Measurements from ENCODE around the gene GALP. TPM values are rescaled to one million over a fixed set of nuclear protein-coding genes. Genes with fewer than 3 reads are reported as not detected.
"Not testable (repeated sequence)": the region's sequence is repeated elsewhere in the genome, so short reads cannot be mapped to it uniquely, and the experiment has no call there.

The GALP gene
- total RNA-seq, result not detected in 2 replicates

DNA sequence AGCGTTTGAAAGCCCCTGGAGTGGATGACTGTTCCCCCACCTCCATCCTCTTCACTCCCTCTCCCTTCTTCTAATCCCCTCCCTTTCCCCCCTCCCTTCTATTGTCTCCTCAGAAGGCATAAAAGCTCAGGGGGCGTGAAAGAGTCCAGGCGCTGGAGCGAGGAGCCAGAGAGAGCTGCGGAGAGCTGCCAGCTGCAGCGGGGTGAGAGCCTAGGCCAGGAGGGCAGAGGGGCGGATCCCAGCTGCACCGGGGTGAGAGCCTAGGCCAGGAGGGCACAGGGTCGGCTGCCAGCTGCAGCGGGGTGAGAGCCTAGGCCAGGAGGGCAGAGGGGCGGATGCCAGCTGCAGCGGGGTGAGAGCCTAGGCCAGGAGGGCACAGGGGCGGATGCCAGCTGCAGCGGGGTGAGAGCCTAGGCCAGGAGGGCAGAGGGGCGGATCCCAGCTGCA is at the start of gene GALP:
Gene GALP (plus strand): TSS at position 148 of the 447 bp plus-strand sequence. CDS start 1,101 bp downstream, outside the sequence.
- intact Hi-C loops (cut with micrococcal nuclease); H3K27me3 Mint-ChIP-seq (ENCODE audit: low read depth); H3K4me3 Mint-ChIP-seq (ENCODE audit: low read depth); H3K27ac Mint-ChIP-seq; DNase-seq (ENCODE audit: low spot score); H3K4me1 Mint-ChIP-seq (ENCODE audit: low read depth); H3K9me3 Mint-ChIP-seq; H3K36me3 Mint-ChIP-seq (ENCODE audit: low read depth): not testable (repeated sequence)

DNA sequence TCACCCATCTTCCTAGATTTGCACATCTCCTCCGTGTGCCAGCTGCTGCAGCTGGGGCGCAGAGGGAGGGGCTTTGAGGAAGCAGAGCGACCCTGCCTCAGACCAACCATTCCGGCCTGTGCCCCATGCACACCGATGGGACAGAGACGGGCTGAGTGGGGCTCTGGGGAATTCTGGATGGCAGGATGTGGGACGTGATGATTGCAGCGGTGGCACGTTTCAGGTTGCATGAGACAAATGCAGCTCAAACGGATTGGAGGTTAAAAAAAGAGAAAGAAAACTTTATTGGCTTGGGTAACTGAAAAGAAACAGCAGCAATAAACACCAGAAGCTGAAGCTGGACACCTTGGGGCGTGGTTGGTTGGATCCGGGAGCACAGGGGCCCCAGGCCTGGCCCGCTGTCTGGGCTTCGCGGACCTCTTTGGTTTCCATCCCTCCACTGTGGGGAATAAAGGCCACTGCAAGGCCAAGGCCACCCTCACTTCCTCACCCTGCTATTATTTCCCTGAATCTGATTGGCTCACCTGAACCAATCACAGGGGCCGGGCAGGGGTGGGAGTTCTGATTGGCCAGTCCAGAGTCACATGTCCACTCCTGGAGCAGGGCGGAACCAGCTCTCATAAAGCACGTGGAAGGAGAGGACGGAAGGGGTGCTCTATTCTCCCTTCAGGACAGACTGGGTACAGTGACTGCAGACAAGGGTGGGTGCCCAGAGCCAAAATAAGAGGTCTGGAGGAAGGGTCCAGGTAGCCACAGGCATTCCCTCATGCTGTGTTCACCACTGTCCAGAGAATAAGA is 48.6 kb upstream of the GALP start:
- intact Hi-C loops (cut with micrococcal nuclease), result no loop called here
- no peak overlapping the region for H3K4me3 Mint-ChIP-seq (ENCODE audit: low read depth)

DNA sequence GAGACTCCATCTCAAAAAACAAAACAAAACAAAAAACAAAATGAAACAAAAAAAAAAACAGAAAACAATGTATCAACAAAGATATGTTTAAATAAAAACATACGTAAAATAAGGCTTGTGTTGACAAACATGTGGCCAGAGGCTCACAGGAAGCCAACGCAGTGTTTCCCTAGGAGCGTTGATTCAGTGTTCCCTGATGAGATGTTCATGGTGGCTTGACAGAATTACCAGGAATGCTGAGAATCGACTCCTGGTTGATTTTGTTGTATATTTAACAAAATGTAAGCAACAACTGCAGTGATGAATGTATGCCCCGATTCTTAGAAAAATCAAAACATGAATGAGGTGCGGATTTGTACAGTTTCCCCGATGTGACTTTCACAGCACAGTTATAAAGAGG is 45.8 kb upstream of the GALP start:
- intact Hi-C loops (cut with micrococcal nuclease), result no loop called here
- DNase-seq (ENCODE audit: low spot score), result no peak
- no peak overlapping the region for H3K27ac Mint-ChIP-seq
- H3K9me3 Mint-ChIP-seq, result no peaks in the 10 kb centered on the region
- no peaks in the 10 kb centered on the region for H3K36me3 Mint-ChIP-seq (ENCODE audit: low read depth)
- no peak overlapping the region for H3K4me3 Mint-ChIP-seq (ENCODE audit: low read depth)
- H3K27me3 Mint-ChIP-seq (ENCODE audit: low read depth), result no peaks in the 10 kb centered on the region
- H3K4me1 Mint-ChIP-seq (ENCODE audit: low read depth), result no peaks in the 10 kb centered on the region

More for the DNA sequence above, 48.6 kb upstream of the GALP start:
- H3K27me3 Mint-ChIP-seq (ENCODE audit: low read depth), result no peaks in the 10 kb centered on the region
- no peak for DNase-seq (ENCODE audit: low spot score)
- H3K36me3 Mint-ChIP-seq (ENCODE audit: low read depth), result no peaks in the 10 kb centered on the region
- no peaks in the 10 kb centered on the region for H3K9me3 Mint-ChIP-seq
- H3K4me1 Mint-ChIP-seq (ENCODE audit: low read depth), result peaks cover 4% of the 10 kb centered on the region
- no peak overlapping the region for H3K27ac Mint-ChIP-seq

DNA sequence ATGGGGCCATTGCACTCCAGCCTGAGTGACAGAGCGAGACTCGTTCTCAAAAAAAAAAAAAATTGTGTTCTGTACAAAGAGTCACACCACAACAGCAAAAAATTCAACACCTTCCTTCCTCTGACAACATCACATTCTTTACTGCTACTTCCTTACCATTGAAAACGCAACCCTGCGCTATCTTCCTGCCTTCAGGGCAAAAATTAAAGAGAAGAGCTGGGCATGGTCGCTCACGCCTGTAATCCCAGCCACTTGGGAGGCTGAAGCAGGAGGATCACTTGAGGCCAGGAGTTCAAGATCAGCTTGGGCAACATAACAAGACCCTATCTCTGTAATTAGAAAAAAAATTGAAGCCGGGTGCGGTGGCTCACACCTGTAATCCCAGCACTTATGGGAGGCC is 44.2 kb upstream of the GALP start:
- no peak overlapping the region for H3K27ac Mint-ChIP-seq
- no peaks in the 10 kb centered on the region for H3K9me3 Mint-ChIP-seq
- no peaks in the 10 kb centered on the region for H3K4me1 Mint-ChIP-seq (ENCODE audit: low read depth)
- H3K27me3 Mint-ChIP-seq (ENCODE audit: low read depth), result no peaks in the 10 kb centered on the region
- no peaks in the 10 kb centered on the region for H3K36me3 Mint-ChIP-seq (ENCODE audit: low read depth)
- intact Hi-C loops (cut with micrococcal nuclease), result no loop called here
- no peak overlapping the region for H3K4me3 Mint-ChIP-seq (ENCODE audit: low read depth)
- no peak for DNase-seq (ENCODE audit: low spot score)

DNA sequence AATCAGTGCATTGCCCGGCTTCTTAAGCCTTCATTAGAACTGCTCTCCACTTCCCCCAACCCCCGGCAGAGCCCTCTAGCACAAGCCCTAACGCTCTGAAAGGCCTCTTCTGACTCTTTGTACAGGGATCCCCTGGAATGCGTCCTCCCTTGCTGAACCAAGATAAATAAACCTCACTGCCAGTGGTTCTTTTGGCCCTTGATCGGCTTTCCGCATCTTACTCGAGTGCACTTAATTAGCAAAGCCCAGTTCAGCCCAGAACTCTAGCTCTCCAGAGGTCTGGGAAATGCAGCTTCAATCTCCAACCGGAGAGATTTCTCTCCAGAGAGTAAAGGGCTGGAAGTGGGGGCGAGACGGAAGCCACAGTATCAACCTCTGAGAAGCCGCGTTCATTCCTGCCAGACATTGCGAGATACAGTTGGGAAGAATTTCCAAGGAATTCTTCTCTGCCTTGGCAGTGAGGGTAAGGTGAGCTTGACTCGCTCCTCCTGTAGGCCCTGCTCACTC is 43.4 kb upstream of the GALP start:
- Mint-ChIP-seq H3K4me3 (ENCODE audit: low read depth) (no peak overlapping the region), H3K4me1 (ENCODE audit: low read depth) (no peaks in the 10 kb centered on the region), H3K9me3 (no peaks in the 10 kb centered on the region), H3K27me3 (ENCODE audit: low read depth) (no peaks in the 10 kb centered on the region), H3K27ac (no peak overlapping the region), H3K36me3 (ENCODE audit: low read depth) (no peaks in the 10 kb centered on the region)
- no peak for DNase-seq (ENCODE audit: low spot score)
- intact Hi-C loops (cut with micrococcal nuclease), result no loop called here

DNA sequence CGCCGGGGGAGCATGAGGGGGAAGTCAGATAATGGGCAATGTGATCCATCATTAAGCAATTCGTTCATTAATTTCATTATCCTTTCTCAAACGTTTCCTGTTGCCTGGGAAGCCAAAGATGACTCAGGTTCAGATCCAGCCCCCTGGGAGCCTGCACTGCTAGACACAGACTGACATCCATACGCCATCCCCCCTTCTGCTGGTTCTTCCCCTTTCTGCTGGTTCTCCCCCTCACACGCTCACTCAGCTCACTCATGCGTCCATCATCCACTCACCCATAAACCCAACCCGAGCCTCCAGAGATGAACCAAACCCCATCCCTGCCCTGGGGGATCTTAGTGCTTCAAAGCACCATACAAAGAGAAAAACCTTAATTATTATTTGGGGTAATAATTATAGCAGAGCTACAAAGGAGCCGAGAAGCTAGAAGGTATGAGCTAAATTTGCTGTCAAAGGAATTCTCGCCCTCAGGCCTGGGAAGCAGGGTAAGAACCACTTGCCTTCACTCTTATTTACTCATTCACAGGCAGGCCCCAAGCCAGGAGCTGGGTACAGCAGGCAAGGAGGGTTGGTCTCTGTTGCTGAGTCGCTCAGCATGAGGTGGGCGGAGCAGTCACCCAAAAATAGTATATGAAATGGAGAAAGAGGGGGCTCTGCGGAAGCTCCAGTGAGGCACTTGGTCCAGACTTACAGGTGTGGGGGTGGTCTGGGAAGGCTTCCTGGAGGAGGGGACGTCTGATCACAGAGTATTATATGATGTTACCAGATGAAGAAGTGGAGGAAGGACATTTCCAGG is 41.8 kb upstream of the GALP start:
- Mint-ChIP-seq H3K4me3 (ENCODE audit: low read depth) (no peak overlapping the region), H3K27ac (no peak overlapping the region), H3K27me3 (ENCODE audit: low read depth) (no peaks in the 10 kb centered on the region), H3K36me3 (ENCODE audit: low read depth) (no peaks in the 10 kb centered on the region), H3K4me1 (ENCODE audit: low read depth) (no peaks in the 10 kb centered on the region), H3K9me3 (no peaks in the 10 kb centered on the region)
- intact Hi-C loops (cut with micrococcal nuclease), result no loop called here
- DNase-seq (ENCODE audit: low spot score), result no peak

DNA sequence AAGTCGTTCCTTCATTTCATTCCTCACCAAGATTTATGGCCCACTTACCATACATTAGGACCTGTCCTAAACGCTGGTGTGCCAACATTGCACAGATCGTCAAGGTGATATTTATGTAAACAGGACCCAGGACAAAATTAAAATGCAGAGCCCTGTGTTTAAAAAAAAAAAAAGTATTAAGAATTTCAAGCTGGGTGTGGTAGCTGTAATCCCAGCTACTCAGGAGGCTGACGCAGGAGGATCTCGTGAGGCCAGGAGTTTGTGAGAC is 41.2 kb upstream of the GALP start:
- Mint-ChIP-seq H3K4me1 (ENCODE audit: low read depth) (peaks cover under 1% of the 10 kb centered on the region), H3K27me3 (ENCODE audit: low read depth) (no peaks in the 10 kb centered on the region), H3K27ac (no peak overlapping the region), H3K9me3 (no peaks in the 10 kb centered on the region), H3K36me3 (ENCODE audit: low read depth) (no peaks in the 10 kb centered on the region), H3K4me3 (ENCODE audit: low read depth) (no peak overlapping the region)
- intact Hi-C loops (cut with micrococcal nuclease), result no loop called here
- DNase-seq (ENCODE audit: low spot score), result no peak

DNA sequence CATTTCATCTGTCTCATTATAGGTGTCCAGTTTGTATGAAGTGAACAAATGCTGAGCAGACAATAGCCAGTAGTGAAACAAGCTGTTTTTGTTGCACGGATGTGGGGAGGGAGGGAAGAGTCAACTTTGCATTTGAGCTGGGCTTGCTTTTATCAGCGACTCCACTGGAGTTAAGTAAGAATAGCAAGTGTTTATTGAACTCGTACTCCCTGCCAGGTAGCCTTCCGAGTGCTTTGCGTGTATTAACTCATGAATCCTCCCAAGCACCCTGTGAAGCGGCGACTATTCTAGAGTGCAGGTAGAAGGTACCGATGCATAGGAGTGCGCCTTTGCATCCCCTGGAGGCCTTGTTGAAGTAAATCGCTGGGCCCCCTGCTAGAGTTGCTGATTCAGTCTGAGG is 39.4 kb upstream of the GALP start:
- Mint-ChIP-seq H3K27ac (no peak overlapping the region), H3K4me1 (ENCODE audit: low read depth) (peaks cover 7% of the 10 kb centered on the region)

DNA sequence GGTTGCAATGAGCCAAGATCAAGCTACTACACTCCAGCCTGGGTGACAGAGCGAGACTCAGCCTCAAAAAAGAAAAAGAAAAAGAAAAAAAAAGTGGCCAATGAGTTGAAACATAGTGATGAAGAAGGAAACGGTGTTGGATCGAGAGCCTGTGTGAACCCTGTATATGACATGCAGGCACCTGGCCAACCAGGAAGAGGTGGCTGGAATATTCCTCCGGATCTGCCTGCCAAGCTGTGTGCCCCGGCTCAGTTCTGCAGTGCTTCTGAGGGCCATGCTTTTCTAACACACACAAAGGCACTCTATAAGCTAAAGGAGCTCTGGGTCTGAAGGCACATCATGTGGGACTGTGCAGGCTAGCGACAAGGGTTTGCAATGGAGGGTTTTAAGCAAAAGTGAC is 38.4 kb upstream of the GALP start:
- no peaks in the 10 kb centered on the region for H3K9me3 Mint-ChIP-seq
- intact Hi-C loops (cut with micrococcal nuclease), result no loop called here
- no peak for DNase-seq (ENCODE audit: low spot score)
- no peak overlapping the region for H3K27ac Mint-ChIP-seq
- no peaks in the 10 kb centered on the region for H3K27me3 Mint-ChIP-seq (ENCODE audit: low read depth)
- no peak overlapping the region for H3K4me3 Mint-ChIP-seq (ENCODE audit: low read depth)
- peaks cover 10% of the 10 kb centered on the region for H3K4me1 Mint-ChIP-seq (ENCODE audit: low read depth)
- H3K36me3 Mint-ChIP-seq (ENCODE audit: low read depth), result no peaks in the 10 kb centered on the region

More for the DNA sequence above, 39.4 kb upstream of the GALP start:
- H3K9me3 Mint-ChIP-seq, result no peaks in the 10 kb centered on the region
- H3K27me3 Mint-ChIP-seq (ENCODE audit: low read depth), result no peaks in the 10 kb centered on the region
- H3K4me3 Mint-ChIP-seq (ENCODE audit: low read depth), result no peak overlapping the region
- intact Hi-C loops (cut with micrococcal nuclease), result no loop called here
- DNase-seq (ENCODE audit: low spot score), result no peak
- no peaks in the 10 kb centered on the region for H3K36me3 Mint-ChIP-seq (ENCODE audit: low read depth)

DNA sequence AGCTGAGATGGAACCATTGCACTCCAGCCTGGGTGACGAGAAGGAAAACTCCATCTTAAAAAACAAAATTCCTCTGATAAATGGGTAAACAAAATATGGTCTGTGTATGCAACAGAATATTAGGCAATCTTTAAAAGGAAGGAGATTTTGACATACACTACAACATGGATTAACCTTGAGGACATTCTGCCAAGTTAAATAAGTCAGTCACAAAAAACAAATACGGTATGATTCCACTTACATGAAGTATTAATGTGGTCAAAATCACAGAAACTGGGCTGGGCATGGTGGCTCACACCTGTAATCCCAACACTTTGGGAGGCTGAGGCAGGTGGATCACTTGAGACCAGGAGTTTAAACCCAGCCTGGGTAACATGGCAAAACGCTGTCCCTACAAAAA is 37.7 kb upstream of the GALP start:
- Mint-ChIP-seq H3K27me3 (ENCODE audit: low read depth) (no peaks in the 10 kb centered on the region), H3K4me3 (ENCODE audit: low read depth) (peak overlapping the region; percentile 56), H3K27ac (no peak overlapping the region), H3K4me1 (ENCODE audit: low read depth) (peaks cover 10% of the 10 kb centered on the region), H3K9me3 (no peaks in the 10 kb centered on the region), H3K36me3 (ENCODE audit: low read depth) (no peaks in the 10 kb centered on the region)
- intact Hi-C loops (cut with micrococcal nuclease), result no loop called here
- DNase-seq (ENCODE audit: low spot score), result no peak

DNA sequence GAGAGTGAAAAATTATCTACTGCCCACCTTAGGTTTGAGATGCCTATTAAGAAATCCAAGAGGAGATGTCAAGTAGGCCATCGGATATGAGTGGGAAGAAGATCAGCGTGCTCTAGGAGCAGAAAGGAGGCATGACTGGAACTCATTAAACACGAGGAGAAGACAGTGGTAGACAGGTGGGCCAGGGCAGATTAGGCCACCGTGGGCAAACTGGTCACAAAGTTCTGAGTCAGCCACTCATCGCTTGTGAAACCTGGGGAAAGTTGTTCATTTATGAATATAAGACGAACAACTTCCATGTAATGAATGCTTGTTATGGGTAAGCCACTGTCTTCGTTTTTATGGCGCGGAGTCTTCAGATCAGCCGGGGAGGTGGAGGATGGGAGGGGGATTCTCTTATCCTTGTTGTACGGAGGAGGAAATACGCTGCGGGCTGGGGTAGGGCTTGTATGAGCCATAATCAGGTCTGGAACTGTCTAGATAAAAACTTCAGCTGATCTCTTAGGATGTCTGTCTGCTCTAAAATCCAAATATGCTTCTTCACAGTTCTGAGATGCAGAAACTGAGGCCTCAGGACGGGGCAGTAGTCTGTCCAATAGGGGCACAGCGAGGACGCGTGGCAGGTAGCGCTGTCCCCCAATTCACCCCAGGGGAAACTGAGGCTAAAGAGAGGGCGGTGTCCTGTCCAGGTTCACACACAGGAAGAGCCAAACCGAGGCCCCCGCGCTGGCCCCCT is 35.8 kb upstream of the GALP start:
- no peak for DNase-seq (ENCODE audit: low spot score)

DNA sequence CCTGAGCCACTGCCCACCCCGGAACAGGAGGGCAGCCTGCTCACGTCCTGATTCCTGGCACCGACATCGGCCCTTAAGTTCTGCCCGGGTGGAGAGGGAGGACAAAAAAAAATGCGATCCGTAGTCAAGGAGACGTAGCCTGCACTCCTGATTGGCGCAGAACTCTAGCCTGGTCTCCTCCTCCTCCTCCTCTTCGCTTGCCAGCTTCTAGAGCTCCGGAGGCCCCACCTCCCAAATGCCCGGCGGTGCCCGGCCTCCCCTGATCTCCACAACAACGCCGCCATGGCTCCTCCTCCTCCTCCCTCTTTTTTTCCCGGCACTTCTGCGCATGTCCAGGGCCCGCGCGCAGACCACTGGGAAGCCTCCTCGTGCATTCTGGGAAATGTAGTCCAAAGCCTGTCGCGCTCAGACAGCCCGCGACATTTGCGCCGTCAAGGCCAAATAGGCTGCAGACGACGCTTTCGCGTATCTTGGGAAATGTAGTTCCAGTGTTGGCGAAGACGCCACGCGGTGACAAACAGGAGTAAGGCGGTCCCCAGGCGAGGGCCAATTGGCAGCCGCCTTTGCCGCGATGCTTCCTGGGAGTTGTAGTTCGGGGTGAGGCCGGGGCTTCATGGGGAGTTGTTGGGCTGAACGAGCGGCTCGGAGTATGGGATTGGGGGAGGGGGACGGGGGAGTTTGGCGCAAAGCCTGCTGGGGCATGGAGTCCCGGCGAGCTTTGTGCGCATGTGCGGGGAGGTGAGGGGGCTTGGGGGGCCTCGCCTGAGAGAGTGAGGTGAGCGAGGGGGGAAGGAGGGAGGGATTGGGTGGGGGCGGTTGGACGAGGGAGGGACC is 35.0 kb upstream of the GALP start, which contains the start of gene ZNF444:
Gene ZNF444 (plus strand): TSS at position 705 of the 834 bp plus-strand sequence. CDS start 5,625 bp downstream, outside the sequence.
- peak within 1 kb of the TSS; percentile 81 for H3K27ac Mint-ChIP-seq
- intact Hi-C loops (cut with micrococcal nuclease), result loop anchor here (1.0 kb wide), 2 partner anchors 19 to 175 kb away; partner anchors contain the start of gene ZNF787
- peak; percentile 99 for DNase-seq (ENCODE audit: low spot score)
- no peaks in the 10 kb centered on the region for H3K9me3 Mint-ChIP-seq
- H3K27me3 Mint-ChIP-seq (ENCODE audit: low read depth), result no peaks in the 10 kb centered on the region
- H3K4me3 Mint-ChIP-seq (ENCODE audit: low read depth), result peak within 1 kb of the TSS; percentile 83
- H3K36me3 Mint-ChIP-seq (ENCODE audit: low read depth), result no peaks in the 10 kb centered on the region
- H3K4me1 Mint-ChIP-seq (ENCODE audit: low read depth), result peaks cover 21% of the 10 kb centered on the region

More for the DNA sequence above, 35.8 kb upstream of the GALP start:
- Mint-ChIP-seq H3K27me3 (ENCODE audit: low read depth) (no peaks in the 10 kb centered on the region), H3K9me3 (no peaks in the 10 kb centered on the region), H3K4me1 (ENCODE audit: low read depth) (peaks cover 21% of the 10 kb centered on the region), H3K36me3 (ENCODE audit: low read depth) (no peaks in the 10 kb centered on the region), H3K27ac (peak overlapping the region; percentile 81), H3K4me3 (ENCODE audit: low read depth) (peak overlapping the region; percentile 83)
- intact Hi-C loops (cut with micrococcal nuclease), result loop anchor here (1.0 kb wide), 1 partner anchor 175 kb away; no protein-coding TSS in a partner anchor
